Brain microvascular endothelial cell (primary cell): ENCODE measurements around the gene TIAL1.
A peak's percentile ranks its signal among the peaks of the same experiment; 100 is the strongest.

ENCODE experiments used
- DNase-seq: peaks from one replicate; pipeline ENCODE4 v3.0.0-alpha.2; 2020
- H3K27ac ChIP-seq: fragments of 250-450 bp; sonication (Bioruptor Pico); 2 replicates; pipeline ENCODE4 v1.5.1; 2020; ENCODE audit warnings: mild to moderate bottlenecking, moderate library complexity
- H3K27me3 ChIP-seq: fragments of 250-450 bp; sonication (Bioruptor Pico); replicated peaks from 2 replicates; pipeline ENCODE4 v1.5.1; 2020; ENCODE audit warnings: mild to moderate bottlenecking
- H3K36me3 ChIP-seq: fragments of 250-450 bp; sonication (Bioruptor Pico); replicated peaks from 2 replicates; pipeline ENCODE4 v1.5.1; 2020; ENCODE audit warnings: mild to moderate bottlenecking
- H3K4me3 ChIP-seq: 2 replicates; pipeline ENCODE4 v1.5.1; 2011; ENCODE audit warnings: low read depth, mild to moderate bottlenecking, control low read depth, low read length, moderate library complexity
- in situ Hi-C: cut with HindIII; loops from 2 replicates; pipeline ENCODE4 v1.10.0; 2017; ENCODE audit warnings: low sequenced_read_pairs, low pct_ligation_motif_present
- TF ChIP-seq, protein P1 (sequence below): IDR thresholded peaks from 2 replicates; pipeline ENCODE4 v1.5.1; 2011; ENCODE audit warnings: low read depth, mild to moderate bottlenecking, moderate library complexity, low read length, control low read depth, inconsistent platforms; ENCODE audit errors: missing control alignments

Gene TIAL1

DNA sequence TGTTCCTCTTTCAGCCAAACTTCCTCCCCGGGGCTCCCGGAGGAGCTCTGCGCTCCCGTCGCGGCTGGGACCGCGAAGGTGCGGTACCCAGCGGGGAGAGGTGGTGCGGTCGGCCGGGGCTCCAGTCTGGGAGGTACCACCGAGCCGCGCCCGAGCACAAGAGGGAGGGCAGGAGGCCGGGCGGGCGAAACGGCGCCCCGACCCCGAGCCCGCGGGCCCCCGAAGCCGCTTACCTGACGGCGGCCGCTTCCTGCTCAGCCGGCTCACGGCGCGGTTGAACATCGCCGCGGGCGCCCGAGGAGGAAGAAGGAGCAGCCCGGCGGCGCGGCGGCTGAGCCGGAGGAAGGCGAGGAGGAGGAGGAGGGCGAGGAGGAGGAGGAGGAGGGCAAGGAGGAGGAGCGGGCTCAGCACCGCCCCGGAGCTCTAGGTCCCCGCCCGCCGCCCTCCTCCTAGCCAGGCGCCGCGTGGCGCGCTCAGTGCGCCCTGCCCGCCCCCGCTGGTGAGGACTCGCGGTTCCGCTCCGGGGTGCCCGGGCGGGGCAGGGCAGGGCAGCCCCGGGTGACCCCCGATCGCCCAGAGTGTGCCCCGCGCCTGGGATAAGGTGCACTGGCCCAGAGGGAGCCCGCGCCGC, 54.3 kb downstream of the TIAL1 start, which contains the start of gene RGS10:
Gene RGS10, minus strand, starts transcription at position 363 of the 631 bp plus-strand sequence. Its CDS starts 81 bp downstream, at position 282.
- peak within 1 kb of the TSS; percentile 52 for H3K27ac ChIP-seq
- TF ChIP-seq, protein P1, sequence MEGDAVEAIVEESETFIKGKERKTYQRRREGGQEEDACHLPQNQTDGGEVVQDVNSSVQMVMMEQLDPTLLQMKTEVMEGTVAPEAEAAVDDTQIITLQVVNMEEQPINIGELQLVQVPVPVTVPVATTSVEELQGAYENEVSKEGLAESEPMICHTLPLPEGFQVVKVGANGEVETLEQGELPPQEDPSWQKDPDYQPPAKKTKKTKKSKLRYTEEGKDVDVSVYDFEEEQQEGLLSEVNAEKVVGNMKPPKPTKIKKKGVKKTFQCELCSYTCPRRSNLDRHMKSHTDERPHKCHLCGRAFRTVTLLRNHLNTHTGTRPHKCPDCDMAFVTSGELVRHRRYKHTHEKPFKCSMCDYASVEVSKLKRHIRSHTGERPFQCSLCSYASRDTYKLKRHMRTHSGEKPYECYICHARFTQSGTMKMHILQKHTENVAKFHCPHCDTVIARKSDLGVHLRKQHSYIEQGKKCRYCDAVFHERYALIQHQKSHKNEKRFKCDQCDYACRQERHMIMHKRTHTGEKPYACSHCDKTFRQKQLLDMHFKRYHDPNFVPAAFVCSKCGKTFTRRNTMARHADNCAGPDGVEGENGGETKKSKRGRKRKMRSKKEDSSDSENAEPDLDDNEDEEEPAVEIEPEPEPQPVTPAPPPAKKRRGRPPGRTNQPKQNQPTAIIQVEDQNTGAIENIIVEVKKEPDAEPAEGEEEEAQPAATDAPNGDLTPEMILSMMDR, result no peak
- H3K36me3 ChIP-seq, result no peaks in the 10 kb centered on the region
- DNase-seq, result peak; percentile 61
- in situ Hi-C loops, result no loop called here
- H3K27me3 ChIP-seq, result no peaks in the 10 kb centered on the region
- peak within 1 kb of the TSS; percentile 74 for H3K4me3 ChIP-seq

DNA sequence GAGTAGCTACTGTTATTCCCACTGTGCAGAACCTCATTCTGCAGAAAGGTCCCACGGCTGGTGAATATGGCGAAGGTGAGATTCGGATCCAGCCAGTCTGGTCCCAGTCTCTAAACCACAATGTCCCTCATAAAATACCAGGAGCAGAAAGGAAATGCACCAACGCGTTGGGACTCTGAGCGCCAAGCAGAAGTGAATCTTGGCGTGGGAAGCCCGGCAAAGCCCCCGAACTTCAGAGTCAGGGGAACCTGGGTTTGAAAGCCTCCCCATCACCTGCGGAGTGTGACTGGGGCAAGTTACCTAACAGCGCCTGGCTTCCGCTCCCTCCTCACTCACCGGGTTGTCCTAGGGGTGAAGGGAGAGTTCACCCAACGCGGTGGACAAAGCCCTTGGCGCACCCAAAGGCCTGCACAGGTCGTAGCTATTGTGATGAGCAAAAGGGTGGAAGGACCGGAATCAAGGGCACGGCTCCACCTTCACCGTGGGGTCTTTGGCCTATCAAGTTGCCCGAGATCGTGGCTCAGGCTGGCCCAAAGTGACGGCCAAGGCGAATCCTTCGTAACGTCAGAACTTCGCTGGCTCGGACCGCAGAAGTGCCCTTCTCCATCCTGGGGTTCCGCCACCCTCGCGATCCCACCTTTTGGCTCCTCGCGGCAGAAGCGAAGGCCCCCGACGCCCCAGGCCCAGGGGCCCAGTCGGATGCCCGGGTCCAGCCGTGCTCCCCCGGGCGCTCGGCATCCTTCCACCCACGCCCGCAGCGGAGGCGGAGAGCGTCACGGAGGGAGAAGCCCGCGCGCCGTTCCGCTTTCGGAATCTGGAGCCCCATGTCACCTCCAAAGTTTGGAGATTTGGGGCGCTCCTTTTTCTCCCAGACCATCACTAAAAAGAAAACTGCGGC, 55.1 kb downstream of the TIAL1 start:
- no peak overlapping the region for H3K27ac ChIP-seq
- in situ Hi-C loops, result no loop called here
- H3K4me3 ChIP-seq, result peak overlapping the region; percentile 74
- TF ChIP-seq, protein P1, result no peak
- no peak for DNase-seq
- H3K36me3 ChIP-seq, result no peaks in the 10 kb centered on the region
- H3K27me3 ChIP-seq, result no peaks in the 10 kb centered on the region

DNA sequence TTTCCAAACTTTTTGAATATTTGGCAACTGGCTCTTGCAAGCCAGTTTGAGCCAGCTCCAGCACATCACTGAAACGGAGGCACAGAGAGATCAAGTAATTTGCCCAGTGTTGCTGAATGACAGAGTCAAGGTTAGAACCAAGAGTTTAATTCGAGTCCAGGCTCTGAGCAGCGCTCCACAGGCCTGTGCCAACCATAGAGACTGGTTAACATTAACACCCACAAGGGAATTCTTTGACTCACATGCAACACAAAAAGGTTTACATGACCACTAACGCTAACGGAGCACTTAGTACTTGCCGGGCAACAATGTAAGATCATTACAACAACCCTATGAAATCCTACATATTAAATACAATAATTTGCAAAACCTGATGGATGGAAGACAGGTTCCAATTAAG, 55.7 kb downstream of the TIAL1 start:
- no peak for DNase-seq

DNA sequence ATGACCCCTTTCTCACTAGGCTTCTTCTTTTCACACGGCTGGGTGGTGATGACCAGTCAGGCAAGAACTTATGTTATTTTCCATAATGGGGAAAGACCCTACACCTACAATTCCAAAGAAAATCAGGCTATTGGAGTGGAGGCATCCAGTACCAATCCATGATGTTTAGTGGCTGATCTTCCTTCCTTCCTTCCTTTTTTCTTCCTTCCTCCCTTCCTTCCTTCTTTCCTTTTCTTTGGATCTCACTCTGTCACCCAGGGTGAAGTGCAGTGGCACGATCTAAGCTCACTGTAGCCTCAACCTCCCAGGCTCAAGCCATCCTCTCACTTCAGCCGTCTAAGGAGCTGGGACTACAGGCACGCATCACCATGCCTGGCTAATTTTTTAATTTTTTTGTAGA, 56.7 kb downstream of the TIAL1 start:
- Histone ChIP-seq H3K27me3 (no peaks in the 10 kb centered on the region), H3K27ac (no peak overlapping the region), H3K36me3 (no peaks in the 10 kb centered on the region), H3K4me3 (no peak overlapping the region)
- in situ Hi-C loops, result no loop called here
- no peak for DNase-seq
- TF ChIP-seq, protein P1, result no peak

More for the DNA sequence above, 55.7 kb downstream of the TIAL1 start:
- no peak overlapping the region for H3K27ac ChIP-seq
- no peaks in the 10 kb centered on the region for H3K36me3 ChIP-seq
- H3K27me3 ChIP-seq, result no peaks in the 10 kb centered on the region
- H3K4me3 ChIP-seq, result peak overlapping the region; percentile 74
- in situ Hi-C loops, result no loop called here
- TF ChIP-seq, protein P1, result no peak

DNA sequence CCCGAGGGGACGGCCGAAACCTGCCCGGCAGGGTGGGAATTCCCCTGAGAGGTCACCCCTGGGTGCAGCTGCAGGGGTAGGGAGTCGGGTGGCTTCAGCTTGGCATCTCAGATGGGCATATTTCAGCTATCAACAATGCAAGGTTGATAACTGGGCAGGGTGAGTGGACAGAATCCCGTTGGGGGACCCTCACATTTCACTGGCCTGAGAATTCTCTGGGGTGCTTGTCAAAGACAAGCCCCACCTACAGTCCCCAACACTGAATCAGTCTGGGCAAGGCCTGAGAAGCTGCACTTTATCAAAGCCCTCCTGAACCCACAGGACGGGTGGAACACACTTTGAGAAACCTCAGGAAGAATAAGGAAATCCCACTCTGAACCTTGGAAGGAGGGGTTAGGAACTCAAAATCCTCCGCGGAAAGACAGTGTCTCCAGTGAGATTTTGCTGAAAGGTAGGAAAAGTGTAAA, 57.4 kb downstream of the TIAL1 start:
- DNase-seq, result no peak
- TF ChIP-seq, protein P1, result no peak
- Histone ChIP-seq H3K27ac (no peak overlapping the region), H3K36me3 (no peaks in the 10 kb centered on the region), H3K27me3 (no peaks in the 10 kb centered on the region), H3K4me3 (no peak overlapping the region)
- in situ Hi-C loops, result no loop called here
